GM19328 (cell line): ENCODE data around the gene CCDC126.
"Not testable (repeated sequence)": the region's sequence is repeated elsewhere in the genome, so short reads cannot be mapped to it uniquely, and the experiment has no call there.

Source experiments
- ATAC-seq: cut with Tn5 transposase; IDR thresholded peaks from one replicate; pipeline ENCODE4 v1.9.1; 2021; ENCODE audit warnings: mild to moderate bottlenecking, moderate library complexity; ENCODE audit not compliant: unreplicated experiment

Gene CCDC126

GRCh38 chr7:23622506-23622925 is 25.3 kb downstream of the CCDC126 start:
- no peak for ATAC-seq

- no peak for ATAC-seq
Observed at GRCh38 chr7:23628370-23628769, 31.2 kb downstream of the CCDC126 start.

GRCh38 chr7:23633417-23633816 is 36.2 kb downstream of the CCDC126 start:
- no peak for ATAC-seq

- no peak for ATAC-seq
Observed at GRCh38 chr7:23645822-23646221, 48.6 kb downstream of the CCDC126 start.

- no peak for ATAC-seq
Observed at GRCh38 chr7:23653942-23654341, 56.8 kb downstream of the CCDC126 start.

GRCh38 chr7:23654508-23654907 is 57.3 kb downstream of the CCDC126 start:
- ATAC-seq: no peak

- ATAC-seq: no peak
Observed at GRCh38 chr7:23655433-23655832, 58.3 kb downstream of the CCDC126 start.

GRCh38 chr7:23658831-23659427 is 61.7 kb downstream of the CCDC126 start:
- no peak for ATAC-seq

- no peak for ATAC-seq
Observed at GRCh38 chr7:23661385-23661784, 64.2 kb downstream of the CCDC126 start.

GRCh38 chr7:23662124-23662983 is 65.2 kb downstream of the CCDC126 start:
- no peak for ATAC-seq

GRCh38 chr7:23662984-23663313 is 65.8 kb downstream of the CCDC126 start:
- ATAC-seq: no peak

GRCh38 chr7:23664122-23664521 is 66.9 kb downstream of the CCDC126 start:
- no peak for ATAC-seq

- no peak for ATAC-seq
Observed at GRCh38 chr7:23672033-23672432, 74.9 kb downstream of the CCDC126 start.

GRCh38 chr7:23679898-23680413 is 82.8 kb downstream of the CCDC126 start, which contains the start of gene FAM221A:
FAM221A (plus strand) TSS chr7:23680199; CDS start chr7:23680219, 20 bp downstream.
- peak; percentile 99 for ATAC-seq

GRCh38 chr7:23680414-23681405 is 83.5 kb downstream of the CCDC126 start:
- ATAC-seq: peak; percentile 22

GRCh38 chr7:23684041-23684440 is 86.9 kb downstream of the CCDC126 start:
- ATAC-seq: not testable (repeated sequence)

GRCh38 chr7:23685731-23686130 is 88.5 kb downstream of the CCDC126 start:
- no peak for ATAC-seq

GRCh38 chr7:23687011-23687410 is 89.8 kb downstream of the CCDC126 start:
- no peak for ATAC-seq

GRCh38 chr7:23689165-23689564 is 92.0 kb downstream of the CCDC126 start:
- ATAC-seq: no peak

- ATAC-seq: no peak
Observed at GRCh38 chr7:23691320-23691719, 94.1 kb downstream of the CCDC126 start.

GRCh38 chr7:23693224-23693623 is 96.0 kb downstream of the CCDC126 start:
- ATAC-seq: no peak
